Liver (tissue), 9 donors: ENCODE results near the gene ELAVL3. TPM values are rescaled to one million over a fixed set of nuclear protein-coding genes. Genes with fewer than 3 reads are reported as not detected.

Experiments used
- DNase-seq: peaks from one replicate; pipeline ENCODE4 v3.0.0-alpha.2; 2017; ENCODE audit warnings: low spot score
- H3K27ac ChIP-seq, 2 donors: one replicate each; pipeline ENCODE4 v1.7.0; 2013; ENCODE audit warnings: inconsistent platforms in 2 of 2, low read length in 2 of 2, control low read depth in 1 of 2, low read depth in 1 of 2, mild to moderate bottlenecking in 1 of 2
- H3K27me3 ChIP-seq, 4 donors: one replicate each; pipeline versions ENCODE4 v1.6.1 to v1.7.0; 2013; ENCODE audit warnings: low read length in 3 of 4, inconsistent platforms in 1 of 4, mild to moderate bottlenecking in 1 of 4, moderate library complexity in 1 of 4; ENCODE audit not compliant: control insufficient read depth in 4 of 4, insufficient read depth in 4 of 4
- H3K36me3 ChIP-seq, 4 donors: one replicate each; pipeline versions ENCODE4 v1.6.1 to v1.7.0; 2013; ENCODE audit warnings: low read length in 3 of 4, mild to moderate bottlenecking in 3 of 4, low read depth in 1 of 4, moderate library complexity in 1 of 4; ENCODE audit not compliant: control insufficient read depth in 4 of 4, insufficient read depth in 3 of 4
- H3K4me1 ChIP-seq, 4 donors: one replicate each; pipeline versions ENCODE4 v1.6.1 to v1.7.0; 2013; ENCODE audit warnings: low read length in 3 of 4, mild to moderate bottlenecking in 3 of 4, moderate library complexity in 1 of 4; ENCODE audit not compliant: control insufficient read depth in 4 of 4, insufficient read depth in 4 of 4
- H3K4me3 ChIP-seq, 3 donors: one replicate each; pipeline versions ENCODE4 v1.6.1 to v1.7.0; 2013; ENCODE audit warnings: low read length in 3 of 3, control low read depth in 1 of 3, low read depth in 1 of 3, mild to moderate bottlenecking in 1 of 3
- H3K9ac ChIP-seq, 2 donors: one replicate each; pipeline ENCODE4 v1.7.0; 2013; ENCODE audit warnings: low read length in 2 of 2, mild to moderate bottlenecking in 2 of 2, moderate library complexity in 2 of 2, control low read depth in 1 of 2, low read depth in 1 of 2
- H3K9me3 ChIP-seq, 4 donors: one replicate each; pipeline versions ENCODE4 v1.6.1 to v1.7.0; 2013; ENCODE audit warnings: low read length in 3 of 4; ENCODE audit not compliant: control insufficient read depth in 4 of 4
- EGR1 ChIP-seq, 2 donors: IDR thresholded peaks; 2 replicates each; pipeline ENCODE4 v1.6.1; 2016 to 2018; ENCODE audit warnings: antibody characterized with exemption in 2 of 2, low read depth in 2 of 2
- FOXA1 ChIP-seq: IDR thresholded peaks from 2 replicates; pipeline ENCODE4 v1.6.1; 2016; ENCODE audit warnings: antibody characterized with exemption
- FOXA2 ChIP-seq: IDR thresholded peaks from 2 replicates; pipeline ENCODE4 v1.6.1; 2016; ENCODE audit warnings: antibody characterized with exemption
- GABPA ChIP-seq, 2 donors: IDR thresholded peaks in 1 of 2; conservative IDR thresholded peaks in 1 of 2; 2 replicates each; pipeline ENCODE4 v1.6.1; 2016; ENCODE audit warnings: antibody characterized with exemption in 2 of 2, mild to moderate bottlenecking in 1 of 2, moderate library complexity in 1 of 2
- HNF4A ChIP-seq, 2 donors: conservative IDR thresholded peaks; 2 replicates each; pipeline ENCODE4 v1.6.1; 2016; ENCODE audit warnings: antibody characterized with exemption in 2 of 2, mild to moderate bottlenecking in 2 of 2
- HNF4G ChIP-seq: IDR thresholded peaks from 2 replicates; pipeline ENCODE4 v1.6.1; 2016; ENCODE audit warnings: antibody characterized with exemption
- JUND ChIP-seq, 2 donors: IDR thresholded peaks; 2 replicates each; pipeline ENCODE4 v1.6.1; 2016; ENCODE audit warnings: antibody characterized with exemption in 2 of 2
- NR2F2 ChIP-seq: IDR thresholded peaks from 2 replicates; pipeline ENCODE4 v1.6.1; 2016; ENCODE audit warnings: antibody characterized with exemption
- RAD21 ChIP-seq, 2 donors: IDR thresholded peaks; 2 replicates each; pipeline ENCODE4 v1.6.1; 2016; ENCODE audit warnings: antibody characterized with exemption in 2 of 2, mild to moderate bottlenecking in 2 of 2
- RXRA ChIP-seq, 2 donors: IDR thresholded peaks; 2 replicates each; pipeline ENCODE4 v1.6.1; 2017 to 2018; ENCODE audit warnings: antibody characterized with exemption in 2 of 2, mild to moderate bottlenecking in 1 of 2
- SP1 ChIP-seq: IDR thresholded peaks from 2 replicates; pipeline ENCODE4 v1.6.1; 2018; ENCODE audit warnings: antibody characterized with exemption, mild to moderate bottlenecking
- TAF1 ChIP-seq: conservative IDR thresholded peaks from 2 replicates; pipeline ENCODE4 v1.6.1; 2016; ENCODE audit warnings: antibody characterized with exemption, mild to moderate bottlenecking
- YY1 ChIP-seq: IDR thresholded peaks from 2 replicates; pipeline ENCODE4 v1.6.1; 2016; ENCODE audit warnings: antibody characterized with exemption, mild to moderate bottlenecking
- ZBTB33 ChIP-seq: IDR thresholded peaks from 2 replicates; pipeline ENCODE4 v1.6.1; 2016; ENCODE audit warnings: antibody characterized with exemption
- WGBS: extraction: QIAGEN DNeasy Blood & Tissue Kit; methylation state at CpG from one replicate; pipeline ENCODE4 v1.1.7; 2013; 5-methylcytosine and 5-hydroxymethylcytosine counted together
- polyA plus RNA-seq, 2 donors: library from polyadenylated mRNA; stranded (reverse) in 1 of 2; unstranded in 1 of 2; fragments of 200-250 nt in 1 of 2; fragments of >200 nt in 1 of 2; fragmentation: Nextera tagmentation in 1 of 2; extraction: Ambion mirVana in 1 of 2; gene quantifications; one replicate each; pipeline versions ENCODE4 v1.2.1 to v1.2.3, GENCODE V29; 2013 to 2015
- total RNA-seq, 2 donors: library from RNA; depleted of rRNA; stranded (reverse); fragments of >200 nt; gene quantifications; one replicate each; pipeline ENCODE4 v1.2.3, GENCODE V29; 2014
- TF ChIP-seq, protein P1 (sequence below): IDR thresholded peaks from 2 replicates; pipeline ENCODE4 v1.6.1; 2016; ENCODE audit warnings: antibody characterized with exemption
- TF ChIP-seq, protein P2 (sequence below): IDR thresholded peaks from 2 replicates; pipeline ENCODE4 v1.6.1; 2016; ENCODE audit warnings: antibody characterized with exemption
- TF ChIP-seq, protein P3 (sequence below): IDR thresholded peaks from 2 replicates; pipeline ENCODE4 v1.6.1; 2016; ENCODE audit warnings: antibody characterized with exemption, mild to moderate bottlenecking
- TF ChIP-seq, protein P4 (sequence below): fragments of 150-350 bp; IDR thresholded peaks from 2 replicates; pipeline ENCODE4 v1.5.1; 2017; ENCODE audit warnings: improper control_type of control experiment, low read depth, low read length; ENCODE audit not compliant: missing input control
- donor health status: healthy.
- donor health status: healthy.
- donor health status: healthy.
- donor health status: healthy.
- donor health status: healthy.

The ELAVL3 gene
- total and polyA plus RNA-seq, 4 donors, result not detected

GRCh38 chr19:11435057-11435832 is 45.6 kb downstream of the ELAVL3 start, which contains the start of the genes ODAD3 and PRKCSH:
Gene ODAD3 (minus strand): TSS chr19:11435121. CDS start chr19:11435016, 105 bp downstream.
Gene PRKCSH (plus strand): TSS chr19:11435635. CDS start chr19:11436118, 483 bp downstream.
- H3K9me3 ChIP-seq, result no peaks in the 10 kb centered on the region
- H3K36me3 ChIP-seq, result peaks cover 0 to 9% (median 5%) of the 10 kb centered on the region in 4 donors
- H3K27me3 ChIP-seq, result no peaks in the 10 kb centered on the region
- WGBS, result under 1% methylated on average over 53 of the region's 53 CpGs
- H3K9ac ChIP-seq, result peak within 1 kb of the TSS; percentile 53 to 70
- H3K4me1 ChIP-seq, result peaks cover 9 to 17% (median 15%) of the 10 kb centered on the region in 4 donors
- H3K27ac ChIP-seq, result peak within 1 kb of the TSS; percentile 63 to 75
- peak within 1 kb of the TSS; percentile 77 to 93 (median 82) for H3K4me3 ChIP-seq
- TF ChIP-seq HNF4A (conservative IDR thresholded peaks at IDR 0.05) (peak; percentile 77 to 85), EGR1 (IDR thresholded peaks at IDR 0.05; ENCODE audit: low read depth in 2 of 2) (peak; percentile 62 to 84), ZBTB33 (no peak), FOXA1 (peak; percentile 54), TAF1 (no peak), JUND (IDR thresholded peaks at IDR 0.05) (peak in 1 of 2 donors; percentile 73), NR2F2 (peak; percentile 69), SP1 (peak; percentile 92), FOXA2 (peak; percentile 40), RXRA (IDR thresholded peaks at IDR 0.05) (peak; percentile 59 to 76), RAD21 (IDR thresholded peaks at IDR 0.05) (peak; percentile 37 to 53), HNF4G (peak; percentile 53), YY1 (peak; percentile 100), GABPA (IDR thresholded peaks at IDR 0.05 in 1 of 2, conservative IDR thresholded peaks at IDR 0.05 in 1 of 2) (peak; percentile 92 to 98)
- TF ChIP-seq, protein P1, sequence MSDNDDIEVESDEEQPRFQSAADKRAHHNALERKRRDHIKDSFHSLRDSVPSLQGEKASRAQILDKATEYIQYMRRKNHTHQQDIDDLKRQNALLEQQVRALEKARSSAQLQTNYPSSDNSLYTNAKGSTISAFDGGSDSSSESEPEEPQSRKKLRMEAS, result peak; percentile 64
- TF ChIP-seq, protein P2, sequence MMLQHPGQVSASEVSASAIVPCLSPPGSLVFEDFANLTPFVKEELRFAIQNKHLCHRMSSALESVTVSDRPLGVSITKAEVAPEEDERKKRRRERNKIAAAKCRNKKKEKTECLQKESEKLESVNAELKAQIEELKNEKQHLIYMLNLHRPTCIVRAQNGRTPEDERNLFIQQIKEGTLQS, result peak; percentile 58
- TF ChIP-seq, protein P3, sequence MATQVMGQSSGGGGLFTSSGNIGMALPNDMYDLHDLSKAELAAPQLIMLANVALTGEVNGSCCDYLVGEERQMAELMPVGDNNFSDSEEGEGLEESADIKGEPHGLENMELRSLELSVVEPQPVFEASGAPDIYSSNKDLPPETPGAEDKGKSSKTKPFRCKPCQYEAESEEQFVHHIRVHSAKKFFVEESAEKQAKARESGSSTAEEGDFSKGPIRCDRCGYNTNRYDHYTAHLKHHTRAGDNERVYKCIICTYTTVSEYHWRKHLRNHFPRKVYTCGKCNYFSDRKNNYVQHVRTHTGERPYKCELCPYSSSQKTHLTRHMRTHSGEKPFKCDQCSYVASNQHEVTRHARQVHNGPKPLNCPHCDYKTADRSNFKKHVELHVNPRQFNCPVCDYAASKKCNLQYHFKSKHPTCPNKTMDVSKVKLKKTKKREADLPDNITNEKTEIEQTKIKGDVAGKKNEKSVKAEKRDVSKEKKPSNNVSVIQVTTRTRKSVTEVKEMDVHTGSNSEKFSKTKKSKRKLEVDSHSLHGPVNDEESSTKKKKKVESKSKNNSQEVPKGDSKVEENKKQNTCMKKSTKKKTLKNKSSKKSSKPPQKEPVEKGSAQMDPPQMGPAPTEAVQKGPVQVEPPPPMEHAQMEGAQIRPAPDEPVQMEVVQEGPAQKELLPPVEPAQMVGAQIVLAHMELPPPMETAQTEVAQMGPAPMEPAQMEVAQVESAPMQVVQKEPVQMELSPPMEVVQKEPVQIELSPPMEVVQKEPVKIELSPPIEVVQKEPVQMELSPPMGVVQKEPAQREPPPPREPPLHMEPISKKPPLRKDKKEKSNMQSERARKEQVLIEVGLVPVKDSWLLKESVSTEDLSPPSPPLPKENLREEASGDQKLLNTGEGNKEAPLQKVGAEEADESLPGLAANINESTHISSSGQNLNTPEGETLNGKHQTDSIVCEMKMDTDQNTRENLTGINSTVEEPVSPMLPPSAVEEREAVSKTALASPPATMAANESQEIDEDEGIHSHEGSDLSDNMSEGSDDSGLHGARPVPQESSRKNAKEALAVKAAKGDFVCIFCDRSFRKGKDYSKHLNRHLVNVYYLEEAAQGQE, result peak; percentile 84
- TF ChIP-seq, protein P4, sequence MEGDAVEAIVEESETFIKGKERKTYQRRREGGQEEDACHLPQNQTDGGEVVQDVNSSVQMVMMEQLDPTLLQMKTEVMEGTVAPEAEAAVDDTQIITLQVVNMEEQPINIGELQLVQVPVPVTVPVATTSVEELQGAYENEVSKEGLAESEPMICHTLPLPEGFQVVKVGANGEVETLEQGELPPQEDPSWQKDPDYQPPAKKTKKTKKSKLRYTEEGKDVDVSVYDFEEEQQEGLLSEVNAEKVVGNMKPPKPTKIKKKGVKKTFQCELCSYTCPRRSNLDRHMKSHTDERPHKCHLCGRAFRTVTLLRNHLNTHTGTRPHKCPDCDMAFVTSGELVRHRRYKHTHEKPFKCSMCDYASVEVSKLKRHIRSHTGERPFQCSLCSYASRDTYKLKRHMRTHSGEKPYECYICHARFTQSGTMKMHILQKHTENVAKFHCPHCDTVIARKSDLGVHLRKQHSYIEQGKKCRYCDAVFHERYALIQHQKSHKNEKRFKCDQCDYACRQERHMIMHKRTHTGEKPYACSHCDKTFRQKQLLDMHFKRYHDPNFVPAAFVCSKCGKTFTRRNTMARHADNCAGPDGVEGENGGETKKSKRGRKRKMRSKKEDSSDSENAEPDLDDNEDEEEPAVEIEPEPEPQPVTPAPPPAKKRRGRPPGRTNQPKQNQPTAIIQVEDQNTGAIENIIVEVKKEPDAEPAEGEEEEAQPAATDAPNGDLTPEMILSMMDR, result peak; percentile 99
- peak; percentile 97 for DNase-seq
